HCT116 (cell line): ENCODE results near the gene SFXN2.

Experiments
- CTCF ChIP-seq, 3 experiments: fragments of 200-600 bp in 1 of 3; sonication (generic) in 1 of 3; IDR thresholded peaks in 2 of 3; conservative IDR thresholded peaks in 1 of 3; 2 replicates each; pipeline ENCODE4 v1.5.1; 2012 to 2017; ENCODE audit warnings: low read depth in 2 of 3, low read length in 2 of 3, antibody characterized with exemption in 1 of 3, borderline replicate concordance in 1 of 3, control low read depth in 1 of 3, mild to moderate bottlenecking in 1 of 3, mixed read lengths in 1 of 3, mixed run types in 1 of 3, moderate library complexity in 1 of 3; ENCODE audit not compliant: insufficient read depth in 1 of 3
- EZH2 ChIP-seq: fragments of 200-600 bp; sonication (generic); IDR thresholded peaks from 2 replicates; pipeline ENCODE4 v1.6.1; 2017; ENCODE audit warnings: antibody characterized with exemption, mixed run types
- POLR2A ChIP-seq: IDR thresholded peaks from 2 replicates; pipeline ENCODE4 v1.7.0; 2011; ENCODE audit warnings: borderline replicate concordance; ENCODE audit not compliant: insufficient read depth, insufficient read length; ENCODE audit errors: extremely low read depth
- POLR2AphosphoS5 ChIP-seq: IDR thresholded peaks from 2 replicates; pipeline ENCODE4 v1.6.1; 2011; ENCODE audit warnings: mild to moderate bottlenecking, low read depth, low read length, moderate library complexity
- ZNF274 ChIP-seq: fragments of 200-500 bp; sonication (Bioruptor generic); IDR thresholded peaks from 2 replicates; pipeline ENCODE4 v1.6.1; 2014; ENCODE audit warnings: mild to moderate bottlenecking, low read depth, low read length, inconsistent platforms

GRCh38 chr10:102777711-102778453 lies 63.4 kb downstream of the SFXN2 start:
- no peak for TF ChIP-seq CTCF (IDR thresholded peaks at IDR 0.05 in 2 of 3, conservative IDR thresholded peaks at IDR 0.05 in 1 of 3; ENCODE audit: borderline replicate concordance in 1 of 3, insufficient read depth in 1 of 3, low read depth in 2 of 3, low read length in 2 of 3)
- TF ChIP-seq POLR2AphosphoS5: no peak
- TF ChIP-seq POLR2A: no peak
- no peak for TF ChIP-seq ZNF274
- no peak for TF ChIP-seq EZH2
